GM06990 (cell line): ENCODE data around the gene FKBP1A.

Experiments used
- DNase-seq: peaks from one replicate; pipeline ENCODE4 v3.0.0-alpha.2; 2011; ENCODE audit not compliant: insufficient read length; ENCODE audit errors: extremely low read depth
- H3K27me3 ChIP-seq: replicated peaks from 2 replicates; pipeline ENCODE4 v1.6.0; 2011; ENCODE audit warnings: low read length; ENCODE audit not compliant: control insufficient read depth, insufficient read depth
- H3K36me3 ChIP-seq: 2 replicates; pipeline ENCODE4 v1.5.1; 2011; ENCODE audit warnings: low read length; ENCODE audit not compliant: control insufficient read depth, insufficient read depth
- H3K4me3 ChIP-seq: replicated peaks from 2 replicates; pipeline ENCODE4 v1.5.1; 2011; ENCODE audit warnings: low read depth, mild to moderate bottlenecking, control low read depth, low read length
- CTCF ChIP-seq: IDR thresholded peaks from 2 replicates; pipeline ENCODE4 v1.5.1; 2011; ENCODE audit warnings: low read length, control low read depth, mild to moderate bottlenecking, inconsistent platforms; ENCODE audit not compliant: insufficient read depth, poor library complexity, severe bottlenecking

FKBP1A gene

GRCh38 chr20:1331101-1331500, 61.8 kb downstream of the FKBP1A start:
- Histone ChIP-seq H3K27me3 (no peaks in the 10 kb centered on the region), H3K36me3 (peaks cover 9% of the 10 kb centered on the region), H3K4me3 (no peak overlapping the region)
- no peak for DNase-seq
- no peak for TF ChIP-seq CTCF

- no peak for TF ChIP-seq CTCF
- Histone ChIP-seq H3K4me3 (no peak overlapping the region), H3K36me3 (peaks cover 9% of the 10 kb centered on the region), H3K27me3 (no peaks in the 10 kb centered on the region)
- DNase-seq, result peak; percentile 41
Observed at GRCh38 chr20:1330075-1330830, 62.6 kb downstream of the FKBP1A start.

- peaks cover 7% of the 10 kb centered on the region for H3K36me3 ChIP-seq
- no peak for TF ChIP-seq CTCF
- H3K4me3 ChIP-seq, result no peak within 1 kb of the TSS
- H3K27me3 ChIP-seq, result no peaks in the 10 kb centered on the region
- no peak for DNase-seq
Observed at GRCh38 chr20:1328680-1329330, 64.0 kb downstream of the FKBP1A start, which contains the start of gene SDCBP2. Gene SDCBP2, minus strand, starts transcription at chr20:1329139. Its CDS starts 8,723 bp downstream, at chr20:1320416.

- H3K27me3 ChIP-seq, result no peaks in the 10 kb centered on the region
- DNase-seq, result no peak
- no peak for TF ChIP-seq CTCF
- no peak overlapping the region for H3K4me3 ChIP-seq
- H3K36me3 ChIP-seq, result peaks cover 6% of the 10 kb centered on the region
Observed at GRCh38 chr20:1327827-1328679, 64.8 kb downstream of the FKBP1A start.

- no peak for TF ChIP-seq CTCF
- DNase-seq, result no peak
- no peaks in the 10 kb centered on the region for H3K27me3 ChIP-seq
- H3K4me3 ChIP-seq, result no peak overlapping the region
- H3K36me3 ChIP-seq, result peaks cover 4% of the 10 kb centered on the region; the same call in 1 of the 2 replicates
Observed at GRCh38 chr20:1327241-1327653, 65.6 kb downstream of the FKBP1A start.
